Prostate gland (tissue), 2 donors: Measurements from ENCODE around the gene MPZL1.

Experiments used
- CTCF ChIP-seq, 4 experiments: fragments of 200-600 bp in 2 of 4; fragments of 450-650 bp in 2 of 4; sonication (generic) in 2 of 4; IDR thresholded peaks; 1 replicate in 3 of 4; 2 replicates in 1 of 4; pipeline ENCODE4 v1.5.1; 2016 to 2019; ENCODE audit warnings: antibody characterized with exemption in 4 of 4, mild to moderate bottlenecking in 2 of 4, moderate library complexity in 2 of 4
- POLR2A ChIP-seq: fragments of 450-650 bp; IDR thresholded peaks from one replicate; pipeline ENCODE4 v1.6.1; 2016; ENCODE audit warnings: antibody characterized with exemption, mild to moderate bottlenecking

- TF ChIP-seq CTCF (IDR thresholded peaks at IDR 0.05) (no peak), POLR2A (no peak)
Measured at GRCh38 chr1:167833904-167834303, 112.1 kb downstream of the MPZL1 start.
